ENCODE data around the gene DNAJC4. TPM values are rescaled to one million over a fixed set of nuclear protein-coding genes. Genes with fewer than 3 reads are reported as not detected.

The DNAJC4 gene
- total RNA-seq, 2 donors from 2014 or later = 24.7 to 32.1 TPM

DNA sequence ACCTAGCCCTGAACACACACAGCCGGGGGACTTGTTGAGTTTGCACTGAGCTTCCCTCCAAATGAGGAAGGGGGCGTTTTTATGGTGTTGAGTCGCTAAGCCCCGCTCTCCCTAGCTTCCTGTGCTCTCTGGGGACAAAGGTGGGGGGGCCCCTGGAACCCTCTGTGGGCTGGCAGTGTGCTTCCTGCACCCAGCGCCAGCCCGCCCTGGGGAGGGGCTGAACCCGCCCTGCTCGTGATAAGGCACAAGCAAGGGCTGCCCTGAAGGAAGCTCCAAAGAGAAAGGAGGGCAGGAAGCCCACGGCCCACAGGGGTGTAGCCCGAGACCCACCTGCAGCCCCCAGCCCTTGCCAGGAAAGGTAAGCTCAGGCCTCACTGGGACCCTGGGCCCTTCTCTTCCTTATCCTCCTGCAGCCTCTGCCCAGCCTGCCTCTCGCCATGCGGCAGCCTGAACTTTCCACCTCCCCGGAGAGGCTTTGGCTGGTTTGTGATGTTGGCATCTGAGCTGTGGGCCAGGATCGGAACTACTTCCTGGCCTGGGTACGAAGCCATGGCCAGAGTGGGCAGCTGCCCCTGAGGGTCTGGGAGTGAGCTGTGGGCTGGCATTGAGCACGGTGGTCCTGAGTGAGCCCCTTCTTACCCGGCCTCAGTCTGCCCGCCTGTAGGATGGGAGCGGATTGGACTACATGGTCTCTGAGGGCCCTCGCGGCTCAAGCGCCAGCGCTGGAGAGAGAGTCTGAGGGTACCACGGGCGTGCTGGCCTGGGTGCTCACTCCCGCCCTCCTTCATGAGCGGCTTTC is 23.7 kb upstream of the DNAJC4 start, which contains the start of gene FERMT3:
TSS of gene FERMT3 (plus strand) at position 265 of the 799 bp plus-strand sequence. CDS start 644 bp downstream, outside the sequence.
- Histone ChIP-seq H3K27ac (peak within 1 kb of the TSS; percentile 84 to 92), H3K36me3 (peaks cover 39% of the 10 kb centered on the region), H3K27me3 (no peaks in the 10 kb centered on the region), H3K4me3 (peak within 1 kb of the TSS; percentile 43 to 49), H3K4me1 (peaks cover 0 to 38% of the 10 kb centered on the region in 2 donors), H3K9me3 (no peaks in the 10 kb centered on the region)
- TF ChIP-seq, protein P1, sequence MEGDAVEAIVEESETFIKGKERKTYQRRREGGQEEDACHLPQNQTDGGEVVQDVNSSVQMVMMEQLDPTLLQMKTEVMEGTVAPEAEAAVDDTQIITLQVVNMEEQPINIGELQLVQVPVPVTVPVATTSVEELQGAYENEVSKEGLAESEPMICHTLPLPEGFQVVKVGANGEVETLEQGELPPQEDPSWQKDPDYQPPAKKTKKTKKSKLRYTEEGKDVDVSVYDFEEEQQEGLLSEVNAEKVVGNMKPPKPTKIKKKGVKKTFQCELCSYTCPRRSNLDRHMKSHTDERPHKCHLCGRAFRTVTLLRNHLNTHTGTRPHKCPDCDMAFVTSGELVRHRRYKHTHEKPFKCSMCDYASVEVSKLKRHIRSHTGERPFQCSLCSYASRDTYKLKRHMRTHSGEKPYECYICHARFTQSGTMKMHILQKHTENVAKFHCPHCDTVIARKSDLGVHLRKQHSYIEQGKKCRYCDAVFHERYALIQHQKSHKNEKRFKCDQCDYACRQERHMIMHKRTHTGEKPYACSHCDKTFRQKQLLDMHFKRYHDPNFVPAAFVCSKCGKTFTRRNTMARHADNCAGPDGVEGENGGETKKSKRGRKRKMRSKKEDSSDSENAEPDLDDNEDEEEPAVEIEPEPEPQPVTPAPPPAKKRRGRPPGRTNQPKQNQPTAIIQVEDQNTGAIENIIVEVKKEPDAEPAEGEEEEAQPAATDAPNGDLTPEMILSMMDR (IDR thresholded peaks at IDR 0.05) = no peak
- DNase-seq (ENCODE audit: low spot score) = no peak

DNA sequence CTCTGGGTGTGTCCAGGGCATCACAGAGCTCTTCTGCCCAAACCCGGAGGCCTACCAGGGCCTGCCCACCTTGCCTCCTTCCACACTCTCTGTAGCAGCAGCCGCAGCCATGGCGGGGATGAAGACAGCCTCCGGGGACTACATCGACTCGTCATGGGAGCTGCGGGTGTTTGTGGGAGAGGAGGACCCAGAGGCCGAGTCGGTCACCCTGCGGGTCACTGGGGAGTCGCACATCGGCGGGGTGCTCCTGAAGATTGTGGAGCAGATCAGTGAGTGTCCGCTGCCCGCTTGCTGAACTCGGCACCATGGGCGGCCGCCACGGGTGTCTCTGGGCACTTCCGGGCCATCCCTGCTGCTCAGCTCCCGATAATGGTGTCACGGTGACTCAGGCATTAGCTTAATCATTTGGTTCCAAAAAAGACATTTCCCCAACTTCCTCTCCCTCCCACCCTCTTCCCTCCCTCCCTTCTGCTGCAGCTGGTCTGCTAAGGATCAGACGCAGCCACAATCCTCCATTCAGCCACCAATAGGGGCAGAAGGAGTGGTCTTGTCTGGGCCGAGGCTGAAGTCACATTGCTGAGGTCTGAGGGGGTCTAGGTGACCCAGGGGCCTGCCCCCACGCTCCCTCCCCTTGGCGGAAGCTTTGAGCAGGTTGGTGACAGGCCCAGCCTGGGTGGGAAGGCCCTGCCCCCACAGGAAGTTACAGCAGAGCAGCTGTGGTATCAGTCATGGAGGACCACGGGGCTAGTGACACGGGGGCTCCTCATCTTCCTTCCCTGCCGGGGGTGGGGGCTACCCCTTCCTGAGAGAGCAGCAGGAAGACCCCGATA is 22.9 kb upstream of the DNAJC4 start:
- Histone ChIP-seq H3K27me3 (no peaks in the 10 kb centered on the region), H3K4me3 (peak overlapping the region; percentile 43 to 49), H3K27ac (peak overlapping the region; percentile 84 to 92), H3K4me1 (peaks cover 0 to 38% of the 10 kb centered on the region in 2 donors), H3K36me3 (peaks cover 35% of the 10 kb centered on the region), H3K9me3 (no peaks in the 10 kb centered on the region)
- TF ChIP-seq, protein P1 (IDR thresholded peaks at IDR 0.05) = no peak
- peak; percentile 87 for DNase-seq (ENCODE audit: low spot score)

DNA sequence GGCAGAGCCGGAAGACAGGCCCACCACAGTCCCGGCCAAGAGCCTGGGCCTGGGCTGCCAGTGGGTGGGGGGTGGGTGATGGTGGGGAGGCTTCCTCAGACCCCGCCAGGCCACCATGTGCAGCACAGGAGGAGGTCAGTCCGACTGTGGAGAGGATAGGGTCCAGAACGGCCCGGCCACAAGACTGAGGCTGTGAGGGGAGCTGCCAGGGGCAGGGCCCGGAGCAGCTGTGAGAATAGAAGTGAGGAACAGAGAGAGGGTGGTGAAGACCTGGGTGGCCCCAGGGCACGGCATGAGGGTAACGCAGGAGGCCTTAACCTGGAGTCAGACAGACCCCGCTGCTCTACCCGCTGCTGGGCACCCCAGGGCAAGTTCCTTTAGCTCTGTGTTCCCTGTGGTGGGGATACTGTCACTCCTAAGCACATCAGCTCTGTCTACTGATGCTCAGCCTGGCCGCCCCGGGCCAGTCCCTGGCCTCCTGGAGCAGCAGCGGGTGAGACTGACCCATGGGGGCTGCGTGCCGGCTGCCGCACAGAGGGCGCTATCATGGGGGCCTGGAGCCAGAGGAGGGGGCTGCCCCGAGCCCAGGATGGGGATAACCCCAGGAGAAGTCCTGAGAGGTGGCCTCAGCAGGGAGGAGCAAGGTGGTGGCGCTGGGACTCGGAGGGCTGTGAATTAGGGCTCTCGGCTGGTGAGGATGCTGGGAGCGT is 22.1 kb upstream of the DNAJC4 start:
- H3K27me3 ChIP-seq = no peaks in the 10 kb centered on the region
- peak overlapping the region; percentile 43 to 49 for H3K4me3 ChIP-seq
- DNase-seq (ENCODE audit: low spot score) = no peak
- TF ChIP-seq, protein P1 (IDR thresholded peaks at IDR 0.05) = no peak
- peak overlapping the region; percentile 84 to 92 for H3K27ac ChIP-seq
- H3K36me3 ChIP-seq = peaks cover 27% of the 10 kb centered on the region
- H3K4me1 ChIP-seq = peaks cover 0 to 38% of the 10 kb centered on the region in 2 donors
- no peaks in the 10 kb centered on the region for H3K9me3 ChIP-seq

DNA sequence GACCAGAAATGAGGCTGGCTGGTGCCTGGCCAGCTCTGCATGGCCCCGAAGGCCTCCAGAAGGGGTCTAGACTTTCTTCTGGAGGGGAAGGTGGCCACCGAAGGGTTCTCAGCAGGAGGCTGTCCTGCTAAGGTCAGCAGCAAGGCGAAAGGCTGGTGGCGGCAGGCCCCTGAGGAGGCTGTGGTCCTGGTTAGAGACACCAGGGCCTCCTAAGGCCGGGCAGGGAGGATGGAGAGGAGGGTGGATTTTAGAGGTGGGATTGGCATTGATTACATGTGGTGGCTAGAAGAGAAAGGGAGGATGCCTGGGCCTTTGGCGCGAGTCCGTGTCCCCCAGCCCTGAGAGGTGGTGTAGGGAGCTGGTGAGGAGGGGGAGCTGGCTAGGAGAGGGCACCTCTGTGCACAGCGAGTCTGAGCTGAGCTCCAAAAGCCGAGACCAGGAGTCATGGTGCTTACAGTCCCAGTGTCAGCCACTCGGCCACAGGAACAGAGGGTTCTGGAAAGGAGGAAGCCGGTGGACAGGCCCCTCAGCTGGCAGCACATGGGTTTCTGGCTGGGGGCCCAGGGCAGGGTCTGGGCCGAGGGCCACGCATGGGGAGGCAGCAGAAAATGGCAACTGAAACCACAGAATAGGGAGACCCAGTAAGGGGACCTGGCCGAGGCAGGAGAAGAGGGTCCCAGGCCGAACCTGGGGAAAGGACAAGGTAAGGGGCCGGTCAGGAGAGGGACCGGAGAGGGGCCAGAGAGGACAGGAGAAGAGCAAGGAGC is 21.4 kb upstream of the DNAJC4 start:
- Histone ChIP-seq H3K4me3 (no peak overlapping the region), H3K27me3 (no peaks in the 10 kb centered on the region), H3K36me3 (peaks cover 20% of the 10 kb centered on the region), H3K27ac (peak overlapping the region; percentile 84 to 92), H3K4me1 (peaks cover 0 to 38% of the 10 kb centered on the region in 2 donors), H3K9me3 (no peaks in the 10 kb centered on the region)
- TF ChIP-seq, protein P1 (IDR thresholded peaks at IDR 0.05) = no peak
- no peak for DNase-seq (ENCODE audit: low spot score)

DNA sequence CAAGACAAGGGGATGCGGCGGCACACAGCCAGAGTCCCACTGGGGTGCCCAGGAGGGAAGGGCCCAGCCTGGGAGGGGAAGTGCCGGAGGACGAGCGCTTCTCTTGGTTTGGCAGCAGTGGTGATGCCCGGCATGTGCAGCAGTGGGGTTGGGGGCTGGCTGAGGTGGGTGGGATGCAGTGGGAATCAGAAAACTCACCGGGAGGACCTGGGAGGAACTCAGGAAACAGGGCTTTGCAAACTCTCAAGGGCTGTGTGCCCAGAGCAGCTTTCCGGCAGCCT is 20.8 kb upstream of the DNAJC4 start:
- Histone ChIP-seq H3K36me3 (peaks cover 16% of the 10 kb centered on the region), H3K27ac (no peak overlapping the region), H3K9me3 (no peaks in the 10 kb centered on the region), H3K27me3 (no peaks in the 10 kb centered on the region), H3K4me3 (no peak overlapping the region), H3K4me1 (peaks cover 0 to 33% of the 10 kb centered on the region in 2 donors)
- DNase-seq (ENCODE audit: low spot score) = no peak
- TF ChIP-seq, protein P1 (IDR thresholded peaks at IDR 0.05) = no peak

All from right atrium auricular region (tissue), 2 donors.